Measurements from ENCODE around the gene MICALL2. TPM values are rescaled to one million over a fixed set of nuclear protein-coding genes. Genes with fewer than 3 reads are reported as not detected.

Gene MICALL2
- total and polyA plus RNA-seq, 2 donors (not counting 1 experiment from before 2014, with no cell fraction given) = 11.7 to 60.1 TPM

- peaks cover 13% of the 10 kb centered on the region for H3K27me3 ChIP-seq (ENCODE audit: control insufficient read depth, insufficient read depth, low read length)
- no peaks in the 10 kb centered on the region for H3K4me1 ChIP-seq (ENCODE audit: control insufficient read depth, extremely low read depth, insufficient read depth, low read length)
- no peaks in the 10 kb centered on the region for H3K79me2 ChIP-seq (ENCODE audit: control insufficient read depth, insufficient read depth, low read length)
- H3K4me2 ChIP-seq (ENCODE audit: extremely low read depth, insufficient read depth, low read length) = no peak overlapping the region
- no peak overlapping the region for H3K9ac ChIP-seq (ENCODE audit: insufficient read depth, low read length)
- H3K27ac ChIP-seq (ENCODE audit: insufficient read depth, low read length) = no peak overlapping the region
- no peak overlapping the region for H3K4me3 ChIP-seq (replicated peaks in 1 of 4; ENCODE audit: control extremely low read depth in 1 of 4, insufficient read depth in 1 of 4, low read depth in 3 of 4, low read length in 4 of 4)
- TF ChIP-seq CTCF (conservative IDR thresholded peaks at IDR 0.05 in 1 of 2, IDR thresholded peaks at IDR 0.05 in 1 of 2; ENCODE audit: low read depth in 1 of 2, low read length in 2 of 2) (no peak), EZH2 (IDR thresholded peaks at IDR 0.05; ENCODE audit: low read length, missing control alignments) (no peak)
- H4K20me1 ChIP-seq (ENCODE audit: control insufficient read depth, extremely low read depth, insufficient read depth, low read length) = no peaks in the 10 kb centered on the region
- no peak for DNase-seq (ENCODE audit: low read depth in 2 of 2)
- no peaks in the 10 kb centered on the region for H3K36me3 ChIP-seq (ENCODE audit: control insufficient read depth, insufficient read depth, low read length)
- no peak overlapping the region for H2AFZ ChIP-seq (ENCODE audit: low read length)
- H3K9me3 ChIP-seq (ENCODE audit: control insufficient read depth, insufficient read depth, low read depth, low read length) = no peaks in the 10 kb centered on the region
These were observed 47.9 kb downstream of the MICALL2 start for GRCh38 chr7:1411414-1411813.

- no peak for DNase-seq (ENCODE audit: low read depth in 2 of 2)
- Histone ChIP-seq H3K79me2 (ENCODE audit: control insufficient read depth, insufficient read depth, low read length) (no peaks in the 10 kb centered on the region), H3K36me3 (ENCODE audit: control insufficient read depth, insufficient read depth, low read length) (no peaks in the 10 kb centered on the region), H3K9ac (ENCODE audit: insufficient read depth, low read length) (no peak overlapping the region), H3K4me2 (ENCODE audit: extremely low read depth, insufficient read depth, low read length) (no peak overlapping the region), H3K9me3 (ENCODE audit: control insufficient read depth, insufficient read depth, low read depth, low read length) (no peaks in the 10 kb centered on the region), H3K27me3 (ENCODE audit: control insufficient read depth, insufficient read depth, low read length) (peaks cover 13% of the 10 kb centered on the region), H3K4me1 (ENCODE audit: control insufficient read depth, extremely low read depth, insufficient read depth, low read length) (no peaks in the 10 kb centered on the region), H2AFZ (ENCODE audit: low read length) (no peak overlapping the region), H3K27ac (ENCODE audit: insufficient read depth, low read length) (no peak overlapping the region), H3K4me3 (replicated peaks in 1 of 4; ENCODE audit: control extremely low read depth in 1 of 4, insufficient read depth in 1 of 4, low read depth in 3 of 4, low read length in 4 of 4) (no peak overlapping the region), H4K20me1 (ENCODE audit: control insufficient read depth, extremely low read depth, insufficient read depth, low read length) (no peaks in the 10 kb centered on the region)
- no peak for TF ChIP-seq CTCF (conservative IDR thresholded peaks at IDR 0.05 in 1 of 2, IDR thresholded peaks at IDR 0.05 in 1 of 2; ENCODE audit: low read depth in 1 of 2, low read length in 2 of 2)
- no peak for TF ChIP-seq EZH2 (IDR thresholded peaks at IDR 0.05; ENCODE audit: low read length, missing control alignments)
These were observed 48.3 kb downstream of the MICALL2 start for GRCh38 chr7:1410992-1411391.

GRCh38 chr7:1409555-1409954, 49.7 kb downstream of the MICALL2 start:
- Histone ChIP-seq H3K9me3 (ENCODE audit: control insufficient read depth, insufficient read depth, low read depth, low read length) (no peaks in the 10 kb centered on the region), H3K36me3 (ENCODE audit: control insufficient read depth, insufficient read depth, low read length) (no peaks in the 10 kb centered on the region), H4K20me1 (ENCODE audit: control insufficient read depth, extremely low read depth, insufficient read depth, low read length) (no peaks in the 10 kb centered on the region), H3K27ac (ENCODE audit: insufficient read depth, low read length) (no peak overlapping the region), H3K4me2 (ENCODE audit: extremely low read depth, insufficient read depth, low read length) (no peak overlapping the region), H3K4me1 (ENCODE audit: control insufficient read depth, extremely low read depth, insufficient read depth, low read length) (no peaks in the 10 kb centered on the region), H3K9ac (ENCODE audit: insufficient read depth, low read length) (no peak overlapping the region), H2AFZ (ENCODE audit: low read length) (no peak overlapping the region), H3K4me3 (replicated peaks in 1 of 4; ENCODE audit: control extremely low read depth in 1 of 4, insufficient read depth in 1 of 4, low read depth in 3 of 4, low read length in 4 of 4) (no peak overlapping the region), H3K27me3 (ENCODE audit: control insufficient read depth, insufficient read depth, low read length) (peaks cover 13% of the 10 kb centered on the region), H3K79me2 (ENCODE audit: control insufficient read depth, insufficient read depth, low read length) (no peaks in the 10 kb centered on the region)
- no peak for DNase-seq (ENCODE audit: low read depth in 2 of 2)
- TF ChIP-seq CTCF (conservative IDR thresholded peaks at IDR 0.05 in 1 of 2, IDR thresholded peaks at IDR 0.05 in 1 of 2; ENCODE audit: low read depth in 1 of 2, low read length in 2 of 2) (no peak), EZH2 (IDR thresholded peaks at IDR 0.05; ENCODE audit: low read length, missing control alignments) (no peak)

Data from fibroblast of lung (primary cell).